GM23248 (cell line): Measurements from ENCODE around the gene CD38.

Experiments
- EZH2 ChIP-seq: fragments of 200-600 bp; sonication (generic); IDR thresholded peaks from 2 replicates; pipeline ENCODE4 v1.6.1; 2018; ENCODE audit warnings: antibody characterized with exemption, mild to moderate bottlenecking; ENCODE audit not compliant: insufficient read depth, poor library complexity, severe bottlenecking
- EZH2phosphoT487 ChIP-seq: fragments of 200-600 bp; sonication (generic); IDR thresholded peaks from 2 replicates; pipeline ENCODE4 v1.6.1; 2018; ENCODE audit warnings: antibody characterized with exemption, moderate library complexity, mild to moderate bottlenecking, low read depth; ENCODE audit not compliant: insufficient read depth

- TF ChIP-seq EZH2 (no peak), EZH2phosphoT487 (no peak)
Observed at GRCh38 chr4:15769202-15769601, 8.9 kb upstream of the CD38 start.
